Measurements from ENCODE around the gene ATRN. TPM values are rescaled to one million over a fixed set of nuclear protein-coding genes. Genes with fewer than 3 reads are reported as not detected.
"Not testable (repeated sequence)": the region's sequence is repeated elsewhere in the genome, so short reads cannot be mapped to it uniquely, and the experiment has no call there.

ATRN gene
- total RNA-seq, 2 donors from 2014 or later: 7.4 to 10.6 TPM

DNA sequence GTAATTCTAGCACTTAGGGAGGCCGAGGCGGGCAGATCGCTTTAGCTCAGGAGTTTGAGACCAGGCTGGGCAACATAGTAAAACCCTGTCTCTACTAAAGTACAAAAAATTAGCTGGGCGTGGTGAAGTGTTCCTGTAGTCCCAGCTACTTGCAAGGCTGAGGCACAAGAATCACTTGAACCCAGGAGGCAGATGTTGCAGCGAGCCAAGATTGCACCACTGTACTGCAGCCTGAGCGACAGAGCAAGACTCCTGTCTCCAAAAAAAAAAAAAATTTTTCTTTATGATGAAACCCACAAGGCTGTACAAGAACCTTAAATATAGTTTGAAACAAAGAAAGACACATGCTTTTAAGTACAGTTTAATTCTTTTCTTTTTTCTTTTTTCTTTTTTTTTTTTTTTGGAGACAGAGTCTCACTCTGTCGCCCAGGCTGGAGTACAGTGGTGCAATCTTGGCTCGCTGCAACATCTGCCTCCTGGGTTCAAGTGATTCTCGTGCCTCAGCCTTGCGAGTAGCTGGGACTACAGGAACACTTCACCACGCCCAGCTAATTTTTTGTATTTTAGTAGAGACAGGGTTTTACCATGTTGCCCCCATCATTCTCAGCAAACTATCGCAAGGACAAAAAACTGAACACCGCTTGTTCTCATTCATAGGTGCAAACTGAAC, 144.5 kb downstream of the ATRN start:
- H3K36me3 Mint-ChIP-seq: not testable (repeated sequence)

DNA sequence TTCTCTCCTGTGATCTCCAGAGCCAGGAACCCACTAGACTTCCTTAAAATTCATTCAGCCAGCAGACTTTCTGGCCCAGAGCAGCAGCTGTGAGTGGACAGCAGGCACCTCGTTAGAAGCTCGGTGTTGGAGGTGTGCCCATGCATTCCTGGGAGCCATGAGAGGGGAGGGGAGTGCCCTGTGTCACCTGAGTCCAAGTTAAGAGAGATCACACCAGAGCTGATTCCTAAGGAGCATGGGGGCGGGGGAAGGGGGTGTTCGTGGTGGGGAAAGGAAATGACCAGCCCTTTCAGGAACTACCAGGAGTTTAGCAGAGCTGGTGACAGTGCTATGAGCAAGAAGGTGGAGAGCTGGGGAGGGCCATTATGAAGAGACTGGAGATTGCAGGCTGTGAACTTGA, 145.4 kb downstream of the ATRN start:
- ATAC-seq (no peak), DNase-seq (ENCODE audit: low spot score in 2 of 2) (no peak)
- no peak overlapping the region for H3K27ac Mint-ChIP-seq
- no peaks in the 10 kb centered on the region for H3K9me3 Mint-ChIP-seq
- H3K36me3 Mint-ChIP-seq: no peaks in the 10 kb centered on the region

More for the DNA sequence above, 144.5 kb downstream of the ATRN start:
- H3K9me3 Mint-ChIP-seq; DNase-seq (ENCODE audit: low spot score in 2 of 2); ATAC-seq; H3K27ac Mint-ChIP-seq: not testable (repeated sequence)

GRCh38 chr20:3621111-3621510, 150.3 kb downstream of the ATRN start:
- Mint-ChIP-seq H3K9me3 (no peaks in the 10 kb centered on the region), H3K27ac (peak overlapping the region in 1 of 2 donors; percentile 4), H3K36me3 (no peaks in the 10 kb centered on the region)
- DNase-seq (ENCODE audit: low spot score in 2 of 2) (no peak), ATAC-seq (no peak)

DNA sequence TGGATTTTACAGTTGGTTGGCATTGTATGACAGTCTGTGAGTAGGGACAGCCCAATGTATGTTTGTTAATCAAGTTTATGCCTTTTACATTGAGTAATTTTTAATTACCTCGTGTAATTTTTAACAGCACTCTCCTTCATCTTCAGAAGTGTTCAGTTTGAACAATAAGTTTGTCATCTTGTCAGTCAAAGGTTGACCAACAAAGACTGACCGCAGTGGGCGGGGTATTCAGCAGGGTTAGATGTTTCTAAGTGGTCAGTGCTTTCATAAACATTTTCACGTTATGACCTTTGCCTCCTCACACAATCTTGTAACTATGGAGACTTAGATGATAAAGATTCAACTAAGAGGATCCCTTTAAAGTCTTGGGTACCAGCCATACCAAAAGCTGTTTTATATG, 151.6 kb downstream of the ATRN start:
- no peaks in the 10 kb centered on the region for H3K36me3 Mint-ChIP-seq
- no peak for ATAC-seq
- no peak overlapping the region for H3K27ac Mint-ChIP-seq
- DNase-seq (ENCODE audit: low spot score in 2 of 2): no peak
- H3K9me3 Mint-ChIP-seq: no peaks in the 10 kb centered on the region

DNA sequence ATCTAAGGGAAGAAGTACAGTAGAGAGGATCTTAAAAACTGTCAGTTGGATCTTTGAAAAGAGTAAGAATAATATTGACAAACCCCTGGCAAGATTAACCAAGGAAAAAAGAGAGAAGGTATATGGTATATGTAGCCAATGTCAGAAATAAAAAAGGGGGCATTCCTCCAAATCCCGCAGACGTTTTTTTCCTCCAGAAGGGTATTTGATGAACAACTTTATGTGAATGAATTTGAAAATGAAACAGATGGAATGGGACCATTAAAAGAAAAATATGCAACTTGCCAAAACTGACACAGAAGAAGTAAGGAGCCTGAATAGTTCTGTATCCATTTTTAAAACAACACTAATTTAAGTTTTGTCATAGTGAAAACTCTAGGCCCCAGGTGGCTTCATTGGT, 156.7 kb downstream of the ATRN start:
- DNase-seq (ENCODE audit: low spot score in 2 of 2): no peak
- H3K9me3 Mint-ChIP-seq: no peaks in the 10 kb centered on the region
- H3K27ac Mint-ChIP-seq: no peak overlapping the region
- no peak for ATAC-seq
- H3K36me3 Mint-ChIP-seq: peaks cover 0 to 5% of the 10 kb centered on the region in 2 donors

- Mint-ChIP-seq H3K36me3 (peaks cover 0 to 5% of the 10 kb centered on the region in 2 donors), H3K9me3 (no peaks in the 10 kb centered on the region), H3K27ac (no peak overlapping the region)
- ATAC-seq (no peak), DNase-seq (ENCODE audit: low spot score in 2 of 2) (no peak)
Observed at GRCh38 chr20:3628502-3629314, 157.9 kb downstream of the ATRN start.

DNA sequence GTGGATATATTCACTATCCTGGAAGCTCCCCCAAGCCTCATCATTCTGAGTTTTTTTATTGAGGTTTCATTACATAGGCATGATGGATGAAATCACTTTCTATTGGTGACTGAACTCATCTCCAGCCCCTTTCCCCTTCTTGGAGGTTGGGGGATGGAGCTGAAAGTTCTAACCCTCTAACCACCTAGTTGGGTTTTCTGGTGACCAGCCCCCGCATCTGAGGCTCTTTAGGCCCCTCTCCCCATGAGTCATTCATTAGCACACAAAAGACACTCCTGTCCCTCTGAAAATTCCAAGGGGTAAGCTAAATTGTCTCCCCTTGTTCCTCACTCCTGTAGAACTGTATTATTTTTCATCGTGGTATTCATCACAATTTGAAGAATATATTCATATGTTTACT, 159.1 kb downstream of the ATRN start:
- ATAC-seq (no peak), DNase-seq (ENCODE audit: low spot score in 2 of 2) (no peak)
- H3K36me3 Mint-ChIP-seq: peaks cover 0 to 5% of the 10 kb centered on the region in 2 donors
- H3K27ac Mint-ChIP-seq: peak overlapping the region in 1 of 2 donors; percentile 13
- no peaks in the 10 kb centered on the region for H3K9me3 Mint-ChIP-seq

DNA sequence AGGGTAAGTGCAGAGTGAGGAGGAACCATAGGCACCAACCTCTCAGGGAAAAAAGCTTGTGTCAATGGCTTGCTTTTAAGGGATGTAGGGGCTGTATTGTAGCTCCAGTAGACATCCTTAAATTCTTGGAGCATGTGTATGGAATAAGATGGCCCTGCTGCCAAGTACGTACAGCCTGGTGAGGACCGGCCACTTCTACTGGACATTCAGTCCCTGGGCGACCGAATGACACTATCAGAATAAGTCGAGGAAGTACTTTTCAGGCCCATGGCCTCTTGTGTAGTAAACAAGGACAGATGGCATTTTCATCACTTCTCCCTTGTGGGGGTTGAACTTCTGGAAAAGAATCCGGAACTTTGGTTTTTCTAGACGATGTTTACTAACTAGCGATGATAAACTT, 159.6 kb downstream of the ATRN start:
- peak overlapping the region in 1 of 2 donors; percentile 13 for H3K27ac Mint-ChIP-seq
- no peak for DNase-seq (ENCODE audit: low spot score in 2 of 2)
- H3K9me3 Mint-ChIP-seq: no peaks in the 10 kb centered on the region
- H3K36me3 Mint-ChIP-seq: peaks cover 0 to 5% of the 10 kb centered on the region in 2 donors
- no peak for ATAC-seq

DNA sequence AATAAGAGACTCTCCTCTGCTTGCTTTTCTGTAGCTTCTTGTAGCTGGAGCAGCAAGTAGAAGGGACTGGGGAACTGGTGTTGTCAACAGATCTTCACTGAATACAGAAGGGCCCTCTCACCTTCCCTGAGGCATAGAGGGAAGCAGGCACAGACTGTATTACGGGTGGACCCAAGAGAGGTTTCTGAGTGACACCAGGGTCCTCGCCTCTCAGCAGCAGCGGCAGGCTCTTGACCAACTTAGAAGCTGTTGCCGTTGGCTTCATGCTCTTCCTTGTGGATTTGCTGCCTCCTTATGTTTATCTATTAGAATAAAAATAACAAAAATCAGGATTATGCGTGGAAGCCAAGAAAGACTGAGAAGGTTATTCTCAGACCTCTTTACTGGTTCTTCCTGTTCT, 160.7 kb downstream of the ATRN start:
- Mint-ChIP-seq H3K9me3 (no peaks in the 10 kb centered on the region), H3K36me3 (peaks cover 0 to 5% of the 10 kb centered on the region in 2 donors), H3K27ac (no peak overlapping the region)
- DNase-seq (ENCODE audit: low spot score in 2 of 2) (no peak), ATAC-seq (no peak)

- Mint-ChIP-seq H3K36me3 (peaks cover 0 to 5% of the 10 kb centered on the region in 2 donors), H3K9me3 (no peaks in the 10 kb centered on the region), H3K27ac (peak overlapping the region in 1 of 2 donors; percentile 18)
- DNase-seq (ENCODE audit: low spot score in 2 of 2): no peak
- ATAC-seq: no peak
Observed at GRCh38 chr20:3632311-3633004, 161.6 kb downstream of the ATRN start.

DNA sequence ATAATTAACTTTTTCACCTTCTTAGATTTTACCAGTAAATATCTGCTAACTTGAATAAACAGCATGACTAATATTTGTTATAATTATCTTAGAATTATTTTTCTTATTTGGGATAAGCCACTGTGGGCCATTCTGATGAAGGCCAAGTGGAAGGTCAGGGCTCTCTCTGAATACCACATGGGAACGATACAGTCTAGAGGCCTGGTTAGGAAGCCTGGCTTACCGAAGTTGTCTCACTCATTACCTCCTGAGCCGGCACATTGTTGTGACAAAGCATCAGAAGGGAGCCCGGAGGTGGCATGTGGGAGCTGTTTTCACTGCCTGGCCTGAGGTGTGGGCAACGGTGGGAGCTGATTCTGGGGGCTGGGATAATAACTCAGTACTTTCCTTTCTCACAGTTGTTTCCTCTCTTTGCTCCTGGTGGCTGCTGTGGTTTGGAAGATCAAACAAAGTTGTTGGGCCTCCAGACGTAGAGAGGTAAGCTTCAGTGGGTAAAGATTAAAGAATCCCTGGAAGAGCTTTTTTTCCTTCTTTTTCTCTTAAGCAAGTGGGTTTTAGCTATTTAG, 163.2 kb downstream of the ATRN start:
- peaks cover 0 to 5% of the 10 kb centered on the region in 2 donors for H3K36me3 Mint-ChIP-seq
- DNase-seq (ENCODE audit: low spot score in 2 of 2): no peak
- H3K27ac Mint-ChIP-seq: no peak overlapping the region
- ATAC-seq: no peak
- no peaks in the 10 kb centered on the region for H3K9me3 Mint-ChIP-seq

DNA sequence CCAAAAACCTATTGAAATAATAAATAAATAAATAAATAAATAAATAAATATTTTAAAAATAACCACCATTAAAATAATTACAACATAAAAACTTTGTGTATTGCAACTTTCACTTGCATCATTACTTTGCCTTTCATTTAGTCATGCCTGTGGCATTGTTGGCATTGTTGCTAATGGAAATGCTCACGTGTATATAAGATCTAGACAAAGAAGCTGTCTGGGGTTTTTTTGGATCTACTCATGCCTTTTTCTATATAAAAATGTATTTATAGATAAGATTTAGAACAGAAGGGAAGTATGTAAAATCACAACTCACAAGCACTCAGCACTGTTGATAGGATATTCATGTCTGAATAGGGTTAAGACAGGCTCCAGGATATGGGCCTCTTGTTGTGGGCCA, 164.5 kb downstream of the ATRN start:
- no peak overlapping the region for H3K27ac Mint-ChIP-seq
- H3K36me3 Mint-ChIP-seq: no peaks in the 10 kb centered on the region
- DNase-seq (ENCODE audit: low spot score in 2 of 2) (no peak), ATAC-seq (no peak)
- no peaks in the 10 kb centered on the region for H3K9me3 Mint-ChIP-seq

GRCh38 chr20:3640259-3640658, 169.4 kb downstream of the ATRN start:
- Mint-ChIP-seq H3K36me3 (no peaks in the 10 kb centered on the region), H3K27ac (no peak overlapping the region), H3K9me3 (no peaks in the 10 kb centered on the region)
- DNase-seq (ENCODE audit: low spot score in 2 of 2): no peak
- ATAC-seq: no peak

GRCh38 chr20:3645309-3646066, 174.7 kb downstream of the ATRN start:
- no peak for DNase-seq (ENCODE audit: low spot score in 2 of 2)
- Mint-ChIP-seq H3K9me3 (no peaks in the 10 kb centered on the region), H3K36me3 (no peaks in the 10 kb centered on the region), H3K27ac (no peak overlapping the region)
- no peak for ATAC-seq

DNA sequence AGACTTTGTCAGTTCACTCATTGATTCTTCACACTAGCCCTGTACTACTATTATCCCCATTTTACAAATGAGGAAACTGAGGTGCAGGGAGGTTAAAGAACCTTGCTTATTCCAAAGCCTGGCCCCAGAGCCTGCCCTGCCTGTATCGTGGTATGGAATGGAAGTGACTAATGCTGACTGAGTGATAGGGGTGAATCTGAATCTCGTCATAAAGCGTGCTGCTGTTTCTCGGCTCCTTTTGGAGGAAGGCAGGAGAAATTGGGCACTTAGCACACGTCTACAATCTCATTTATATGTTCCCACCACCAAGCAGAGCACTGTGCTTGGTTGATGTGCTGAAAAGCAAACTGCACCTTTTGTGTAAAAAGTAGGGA, 175.2 kb downstream of the ATRN start:
- no peaks in the 10 kb centered on the region for H3K9me3 Mint-ChIP-seq
- ATAC-seq (no peak), DNase-seq (ENCODE audit: low spot score in 2 of 2) (no peak)
- H3K27ac Mint-ChIP-seq: no peak overlapping the region
- no peaks in the 10 kb centered on the region for H3K36me3 Mint-ChIP-seq

GRCh38 chr20:3646651-3647050, 175.8 kb downstream of the ATRN start:
- DNase-seq (ENCODE audit: low spot score in 2 of 2) (no peak), ATAC-seq (no peak)
- H3K9me3 Mint-ChIP-seq: no peaks in the 10 kb centered on the region
- H3K36me3 Mint-ChIP-seq: no peaks in the 10 kb centered on the region
- H3K27ac Mint-ChIP-seq: no peak overlapping the region

All from activated naive CD4-positive, alpha-beta T cell treated with anti-CD3 and anti-CD28 coated beads, Interleukin-2, amount 50 U/mL, for 72 hours (primary cell).